HEK293 (cell line): ENCODE results near the gene SLC26A1.

ENCODE experiments used
- CTCF ChIP-seq: fragments of 450-650 bp; formaldehyde crosslinking; IDR thresholded peaks from 2 replicates; pipeline ENCODE4 v1.5.1; 2016; ENCODE audit warnings: missing biosample characterization, missing genetic modification characterization
- MYNN ChIP-seq: fragments of 450-650 bp; formaldehyde crosslinking; IDR thresholded peaks from 2 replicates; pipeline ENCODE4 v1.5.1; 2016; ENCODE audit warnings: missing biosample characterization, missing genetic modification characterization, borderline replicate concordance
- OSR2 ChIP-seq: fragments of 450-650 bp; formaldehyde crosslinking; IDR thresholded peaks from 2 replicates; pipeline ENCODE4 v1.5.1; 2016; ENCODE audit warnings: missing biosample characterization, missing genetic modification characterization
- PBX3 ChIP-seq: sonication (generic); formaldehyde crosslinking; IDR thresholded peaks from 2 replicates; pipeline ENCODE4 v1.8.1; 2022; ENCODE audit warnings: mild to moderate bottlenecking, moderate library complexity, missing genetic modification reagents
- ZBTB6 ChIP-seq: fragments of 450-650 bp; formaldehyde crosslinking; IDR thresholded peaks from 2 replicates; pipeline ENCODE4 v1.5.1; 2017; ENCODE audit warnings: missing biosample characterization, missing genetic modification characterization
- ZNF133 ChIP-seq: fragments of 450-650 bp; formaldehyde crosslinking; IDR thresholded peaks from 2 replicates; pipeline ENCODE4 v1.5.1; 2016; ENCODE audit warnings: missing biosample characterization, missing genetic modification characterization
- ZNF175 ChIP-seq: fragments of 450-650 bp; formaldehyde crosslinking; IDR thresholded peaks from 2 replicates; pipeline ENCODE4 v1.5.1; 2016; ENCODE audit warnings: missing biosample characterization, missing genetic modification characterization
- ZNF398 ChIP-seq: fragments of 450-650 bp; formaldehyde crosslinking; IDR thresholded peaks from 2 replicates; pipeline ENCODE4 v1.5.1; 2017; ENCODE audit warnings: missing biosample characterization, missing genetic modification characterization
- ZNF518A ChIP-seq: fragments of 450-650 bp; formaldehyde crosslinking; conservative IDR thresholded peaks from 2 replicates; pipeline ENCODE4 v1.5.1; 2016; ENCODE audit warnings: low read depth, missing biosample characterization, missing genetic modification characterization
- ZSCAN30 ChIP-seq: fragments of 450-650 bp; IDR thresholded peaks from 2 replicates; pipeline ENCODE4 v1.5.1; 2018; ENCODE audit warnings: missing biosample characterization, mild to moderate bottlenecking, missing genetic modification characterization, moderate library complexity

- TF ChIP-seq CTCF (no peak), ZNF133 (no peak), ZNF398 (tag by site-specific recombination) (no peak), ZNF518A (tag by site-specific recombination) (no peak), MYNN (tag by site-specific recombination) (no peak), ZBTB6 (tag by site-specific recombination) (no peak), OSR2 (tag by site-specific recombination) (no peak), PBX3 (CRISPR knock-in tag) (no peak), ZNF175 (tag by site-specific recombination) (no peak), ZSCAN30 (tag by site-specific recombination) (no peak)
Measured at GRCh38 chr4:1030031-1030430, 36.8 kb upstream of the SLC26A1 start.
